Mesenteric fat pad (tissue), 1 donor: ENCODE results near the gene TRDMT1. TPM values are rescaled to one million over a fixed set of nuclear protein-coding genes. Genes with fewer than 3 reads are reported as not detected.

Experiments used
- DNase-seq: peaks from one replicate; pipeline ENCODE4 v3.0.0-alpha.2; 2020; ENCODE audit warnings: low spot score
- total RNA-seq: library from RNA; stranded (reverse); fragmentation: NEBNext Ultra II Directional; extraction: Animal tissue kit (Norgen Biotek cat#: 25700); gene quantifications from one replicate; pipeline ENCODE4 v1.2.1, GENCODE V29; 2021
- donor health status: DM: yes; HTN: yes; CAD: no.

Gene TRDMT1
- total RNA-seq, 1 donor from 2014 or later = 7.1 TPM

GRCh38 chr10:17179002-17179401 lies 22.5 kb downstream of the TRDMT1 start:
- no peak for DNase-seq

DNA sequence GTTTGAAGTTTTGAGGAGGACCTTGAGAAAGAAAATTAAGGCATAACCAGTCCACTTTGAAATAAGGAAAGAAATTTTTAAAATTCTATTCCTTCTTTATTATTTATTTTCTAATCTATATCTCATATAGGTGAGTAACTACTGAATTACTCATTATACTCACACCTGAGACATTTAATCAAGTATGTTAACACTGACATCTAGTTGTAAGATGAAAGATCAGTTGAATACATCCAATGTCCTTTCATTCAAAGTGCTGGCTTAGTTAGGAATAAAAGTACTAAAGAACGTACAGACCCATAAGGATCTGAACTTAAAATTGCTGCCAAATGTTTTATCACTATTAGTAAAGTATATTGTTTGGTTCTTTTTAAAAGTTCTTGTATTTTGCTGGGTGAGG lies 23.5 kb downstream of the TRDMT1 start:
- no peak for DNase-seq

DNA sequence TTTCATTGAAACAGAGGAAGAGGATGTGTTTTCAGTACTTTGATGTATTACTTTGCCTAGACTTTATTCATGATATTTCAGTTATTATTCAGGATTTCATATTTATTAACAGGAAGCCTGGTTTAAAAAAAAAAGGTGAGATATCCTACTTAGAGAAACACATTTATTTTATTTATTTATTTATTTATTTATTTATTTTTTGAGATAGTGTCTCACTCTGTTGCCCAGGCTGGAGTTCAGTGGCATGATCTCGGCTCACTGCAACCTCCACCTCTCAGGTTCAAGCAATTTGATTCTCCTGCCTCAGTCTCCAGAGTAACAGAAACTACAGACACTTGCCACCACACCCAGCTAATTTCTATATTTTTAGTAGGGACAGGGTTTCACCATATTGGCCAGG lies 24.5 kb downstream of the TRDMT1 start:
- DNase-seq = no peak

DNA sequence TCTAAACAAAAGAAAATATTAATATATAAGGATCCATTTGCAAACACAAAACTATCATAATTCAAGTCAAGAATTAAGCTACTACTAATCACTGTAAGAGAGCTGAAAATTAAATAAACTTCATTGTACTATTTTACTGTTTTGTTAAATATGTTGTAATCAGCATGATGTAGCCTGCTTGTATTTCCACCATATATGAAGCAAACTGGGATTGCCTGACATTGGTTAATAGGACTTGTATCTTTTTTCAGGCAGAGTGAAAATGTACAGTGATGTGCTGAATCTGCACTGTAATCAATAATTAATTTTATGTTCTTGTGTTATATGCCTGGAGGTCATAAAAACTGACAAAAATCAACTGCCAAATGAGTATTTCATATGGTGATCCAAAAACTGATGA lies 25.4 kb downstream of the TRDMT1 start:
- DNase-seq = no peak

DNA sequence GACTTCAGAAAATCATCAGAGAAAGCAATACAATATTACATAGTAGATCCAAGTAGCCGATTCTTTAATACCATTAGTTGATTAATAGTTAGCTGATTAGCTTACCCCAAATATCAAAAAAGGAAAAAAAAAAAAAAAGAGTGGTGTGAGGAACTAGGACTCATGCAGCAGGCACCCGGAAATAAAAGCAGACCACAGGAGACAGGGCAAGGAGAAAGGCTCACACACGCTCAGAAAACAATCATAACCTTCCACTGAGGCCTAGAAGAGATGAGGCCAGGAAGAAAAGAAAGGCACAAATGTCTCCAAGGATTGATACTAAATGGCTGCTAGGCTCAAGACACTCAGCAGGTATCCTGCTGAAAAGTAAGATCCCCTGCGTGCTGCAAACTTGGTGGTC lies 25.9 kb downstream of the TRDMT1 start:
- no peak for DNase-seq

DNA sequence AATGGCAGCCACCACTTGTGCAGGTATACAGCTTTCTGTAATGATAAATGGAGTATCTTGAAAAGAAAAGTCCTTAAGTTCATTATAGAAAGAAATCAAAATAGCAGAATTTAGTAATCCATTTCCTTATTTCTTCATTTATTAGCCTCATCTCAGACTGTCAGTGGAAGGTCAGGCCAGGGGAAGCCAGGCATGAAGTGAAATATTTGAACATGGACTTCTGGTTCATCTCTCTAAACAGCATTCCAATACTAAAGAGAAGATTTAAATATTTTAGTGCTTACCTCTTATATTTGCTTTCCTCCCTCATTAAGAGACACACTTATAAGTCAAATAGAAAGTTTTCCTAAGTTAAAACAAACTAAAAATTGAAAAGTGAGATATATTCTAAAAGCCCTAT lies 26.8 kb downstream of the TRDMT1 start:
- DNase-seq = no peak

DNA sequence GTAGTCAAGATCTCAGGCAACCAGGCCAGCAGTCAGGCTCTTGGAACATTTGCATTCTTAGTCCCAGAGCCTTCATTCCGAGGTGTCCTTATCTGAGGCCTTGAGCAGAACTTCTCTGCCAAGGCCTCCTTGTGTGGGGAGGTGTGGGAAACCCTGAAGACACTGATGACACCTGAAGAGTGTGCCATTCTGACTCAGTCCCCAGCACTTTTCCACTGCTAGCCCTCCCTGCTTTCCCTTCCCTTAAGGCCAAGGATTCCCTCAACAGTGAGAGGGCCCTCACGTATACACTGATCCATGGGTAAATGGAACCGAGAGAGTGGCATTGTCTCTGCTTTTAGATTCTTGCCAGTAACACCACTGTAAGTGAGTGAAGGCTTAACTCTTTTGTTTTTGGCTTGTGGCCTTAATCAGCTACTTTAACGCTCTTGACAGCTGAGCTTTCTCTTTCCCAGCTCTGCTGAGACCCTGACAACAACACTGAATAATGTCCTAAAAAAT lies 30.3 kb downstream of the TRDMT1 start:
- DNase-seq = no peak

GRCh38 chr10:17169803-17170202 lies 31.7 kb downstream of the TRDMT1 start:
- DNase-seq = no peak

- no peak for DNase-seq
Observed at GRCh38 chr10:17166699-17167098, 34.8 kb downstream of the TRDMT1 start.

- DNase-seq = no peak
Observed at GRCh38 chr10:17162828-17163227, 38.6 kb downstream of the TRDMT1 start.

GRCh38 chr10:17161775-17162174 lies 39.7 kb downstream of the TRDMT1 start:
- DNase-seq = no peak

DNA sequence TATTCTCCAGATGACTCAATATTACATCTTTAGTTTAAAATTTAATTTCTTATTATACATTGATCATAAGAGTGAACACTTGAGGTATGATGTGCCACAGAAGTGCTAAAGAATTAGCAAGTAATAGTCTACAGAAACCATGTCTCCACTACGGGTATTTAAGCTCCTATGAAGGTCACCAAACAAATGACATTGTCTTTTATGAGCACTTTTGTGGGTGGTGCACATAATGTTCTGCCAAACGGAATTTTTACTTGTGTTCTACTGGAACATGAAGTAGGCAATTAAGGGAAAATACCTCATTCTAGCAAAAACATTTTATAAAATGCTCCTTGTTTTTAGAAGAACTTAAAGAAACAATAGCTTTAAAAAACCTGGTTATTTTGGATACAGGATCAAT lies 44.4 kb downstream of the TRDMT1 start:
- DNase-seq = no peak

DNA sequence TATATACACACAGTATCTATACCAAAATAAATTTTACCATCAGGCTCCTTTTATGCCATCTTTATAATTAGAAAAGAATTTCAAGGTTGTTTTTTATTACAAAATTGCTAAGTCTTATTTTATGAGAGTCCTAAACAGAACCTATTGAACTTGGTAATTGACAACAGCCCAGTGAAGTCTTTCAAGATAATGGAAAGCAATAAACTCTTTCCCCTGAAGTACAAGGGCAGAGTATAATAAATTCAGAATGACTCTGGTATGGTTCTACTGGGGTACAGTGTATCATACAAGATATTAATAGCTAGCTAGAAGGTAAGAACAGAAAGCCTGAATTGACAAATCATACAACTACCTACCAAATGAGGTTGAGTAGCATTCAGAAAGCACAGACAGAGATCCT lies 45.6 kb downstream of the TRDMT1 start:
- no peak for DNase-seq

DNA sequence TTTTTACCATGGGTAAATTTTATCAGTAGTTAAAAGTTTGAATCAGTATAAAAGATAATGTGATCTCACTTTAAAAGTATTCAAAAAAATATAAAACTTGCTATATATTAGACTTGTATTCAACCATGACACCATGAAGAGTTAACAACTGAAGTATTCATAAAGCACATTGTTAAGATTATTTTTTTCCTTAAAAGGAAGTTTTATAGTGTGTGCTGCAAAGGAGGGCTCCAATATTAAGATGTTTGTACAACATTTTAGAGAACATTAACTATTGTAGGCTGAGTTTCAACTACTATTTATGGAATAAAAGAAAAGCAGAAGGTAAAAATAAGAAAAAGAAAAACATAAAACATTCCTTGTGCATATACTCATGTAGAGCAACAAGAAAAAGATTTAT lies 47.4 kb downstream of the TRDMT1 start:
- DNase-seq = no peak

- no peak for DNase-seq
Observed at GRCh38 chr10:17153321-17153720, 48.2 kb downstream of the TRDMT1 start.

DNA sequence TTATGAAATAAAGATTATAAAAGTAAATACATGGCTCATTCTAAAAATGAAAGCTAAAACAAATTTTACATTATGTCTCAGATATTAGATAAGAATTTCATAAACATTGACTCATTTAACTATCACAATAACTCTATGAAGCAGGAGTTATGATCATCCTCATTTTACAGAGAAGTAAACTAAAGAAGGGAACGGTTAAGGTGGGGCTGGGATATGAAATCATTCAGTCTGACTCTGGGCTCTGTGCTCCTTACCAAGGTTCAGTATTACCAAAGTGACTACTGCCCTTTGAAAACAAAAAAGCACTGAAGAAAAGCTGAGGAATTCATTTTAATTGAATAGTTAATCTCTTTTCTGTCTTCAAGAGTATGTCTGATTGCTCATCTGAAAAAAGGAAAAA lies 49.8 kb downstream of the TRDMT1 start:
- DNase-seq = no peak

GRCh38 chr10:17147884-17148489 lies 53.5 kb downstream of the TRDMT1 start:
- no peak for DNase-seq

GRCh38 chr10:17146892-17147291 lies 54.6 kb downstream of the TRDMT1 start:
- no peak for DNase-seq

GRCh38 chr10:17145239-17145638 lies 56.2 kb downstream of the TRDMT1 start:
- DNase-seq = no peak

GRCh38 chr10:17144757-17145156 lies 56.7 kb downstream of the TRDMT1 start:
- DNase-seq = no peak

DNA sequence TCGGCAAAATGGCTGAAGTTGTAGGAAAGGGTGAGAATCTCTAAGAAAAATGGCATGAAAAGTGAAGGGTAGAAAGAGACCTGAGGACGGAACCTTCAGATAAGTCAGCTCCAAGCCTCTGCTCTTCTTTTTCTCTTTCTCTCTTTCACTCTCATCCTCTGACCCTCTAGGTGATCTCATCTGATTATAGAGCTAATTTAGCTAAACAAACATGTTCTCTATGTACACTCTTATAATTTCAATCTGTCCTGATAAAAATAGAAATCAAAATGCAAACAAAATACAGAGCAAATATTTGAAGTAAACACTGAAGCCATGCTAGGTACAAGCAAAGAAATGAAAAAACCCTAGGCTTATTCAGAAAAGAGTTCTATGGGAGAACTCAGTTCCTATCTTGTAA lies 57.4 kb downstream of the TRDMT1 start:
- DNase-seq = no peak

DNA sequence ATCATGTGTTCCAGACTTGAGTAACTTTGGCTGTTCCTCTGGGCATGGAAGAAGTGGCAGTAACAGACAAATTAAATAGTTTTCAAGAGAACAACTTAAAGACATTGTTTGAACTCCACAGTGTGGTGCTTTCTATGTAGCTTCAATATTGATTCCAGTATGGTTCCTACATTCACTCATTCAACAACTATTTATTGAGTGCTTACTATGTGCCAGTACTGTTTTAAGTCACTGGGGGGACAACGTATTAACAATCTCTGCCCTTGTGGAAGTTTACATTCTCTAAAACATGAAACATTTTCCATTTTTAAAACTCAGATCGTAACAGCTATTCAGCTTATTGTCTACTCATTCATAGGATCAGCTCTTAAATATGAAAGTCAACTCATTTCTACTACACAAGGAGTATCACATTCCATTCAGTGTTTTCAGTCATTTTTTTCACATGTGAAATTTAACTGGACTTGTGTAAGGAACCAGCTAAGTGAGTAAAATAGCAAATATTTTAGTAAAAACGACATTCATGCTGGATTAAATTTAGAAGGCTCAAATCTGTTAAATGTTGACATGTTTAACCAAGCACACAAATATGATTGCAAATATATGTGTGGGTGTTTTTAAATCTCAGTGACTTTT lies 58.3 kb downstream of the TRDMT1 start:
- DNase-seq = no peak

GRCh38 chr10:17141504-17142229 lies 59.8 kb downstream of the TRDMT1 start:
- no peak for DNase-seq
